Pancreas (tissue), 10 donors: ENCODE data around the gene RAB40C. TPM values are rescaled to one million over a fixed set of nuclear protein-coding genes. Genes with fewer than 3 reads are reported as not detected.

Experiments
- ATAC-seq, 4 donors: fragments of 200-7000 bp; cut with Tn5 transposase; one replicate each; pipeline versions ENCODE4 v1.8.0 to v1.9.1; 2020; ENCODE audit warnings: mild to moderate bottlenecking in 4 of 4, moderate library complexity in 4 of 4
- DNase-seq, 6 donors: peaks; one replicate each; pipeline ENCODE4 v3.0.0-alpha.2; 2020
- FAIRE-seq: peaks from 2 replicates; lab custom pipeline; 2012; peaks lifted over from hg19 to GRCh38; lab: Jason Lieb, UNC
- H3K27ac ChIP-seq, 4 donors: fragments of 200-600 bp; sonication (generic); 1 replicate in 3 of 4; 2 replicates in 1 of 4; pipeline versions ENCODE4 v1.5.0 to v1.8.0; 2020
- H3K27me3 ChIP-seq, 4 donors: fragments of 200-600 bp; one replicate each; pipeline ENCODE4 v1.8.0; 2021
- H3K36me3 ChIP-seq, 3 donors: fragments of 200-600 bp; sonication (generic) in 1 of 3; one replicate each; pipeline versions ENCODE4 v1.5.0 to v1.8.0; 2020 to 2021
- H3K4me1 ChIP-seq, 3 donors: fragments of 200-600 bp; one replicate each; pipeline ENCODE4 v1.8.0; 2021
- H3K4me3 ChIP-seq, 4 donors: fragments of 200-600 bp; sonication (generic) in 2 of 4; one replicate each; pipeline versions ENCODE4 v1.5.0 to v1.8.0; 2020 to 2021
- H3K9me3 ChIP-seq, 4 donors: fragments of 200-600 bp; one replicate each; pipeline ENCODE4 v1.8.0; 2021
- WGBS, 2 donors: extraction: QIAGEN DNeasy Blood & Tissue Kit; methylation state at CpG; one replicate each; pipeline ENCODE4 v1.1.7; 2013; 5-methylcytosine and 5-hydroxymethylcytosine counted together
- intact Hi-C, 3 donors: fragments of 100-400 bp; cut with DNase I; formaldehyde crosslinking; loops; one replicate each; pipeline versions ENCODE4 v1.11.1 to v1.14.2; 2022
- polyA plus RNA-seq, 2 donors: library from polyadenylated mRNA; stranded (reverse); fragments of 200-250 nt; gene quantifications; one replicate each; pipeline ENCODE4 v1.2.3, GENCODE V29; 2013
- total RNA-seq, 6 donors: library from RNA; stranded (reverse); fragmentation: NEBNext Ultra II Directional in 4 of 6; extraction: Animal tissue kit (Norgen Biotek cat#: 25700) in 4 of 6; gene quantifications; one replicate each; pipeline versions ENCODE4 v1.2.1 to v1.2.4, GENCODE V29; 2021 to 2023
- TF ChIP-seq, protein P1 (sequence below), 4 donors: fragments of 200-600 bp; sonication (generic) in 3 of 4; IDR thresholded peaks; one replicate each; pipeline versions ENCODE4 v1.5.0 to v1.8.0; 2021; ENCODE audit warnings: antibody characterized with exemption in 4 of 4
- donor health status: healthy with polysubstance abuse.
- donor health status: DM: no; HTN: no; CAD: no; lungs with moderate emphysema.
- donor health status: DM: no; HTN: no; CAD: no.
- donor health status: control.
- donor health status: control.
- donor health status: Bipolar disorder and iron deficiency.
- donor health status: DM: yes; HTN: yes; CAD: no.
- donor health status: DM: no; HTN: no; CAD: no.
- donor health status: DM: no; HTN: no; CAD: no.
- donor health status: DM: yes; HTN: yes; CAD: no.

RAB40C gene
- total and polyA plus RNA-seq, 8 donors = 19.4 to 71.4 (median 33.8) TPM

DNA sequence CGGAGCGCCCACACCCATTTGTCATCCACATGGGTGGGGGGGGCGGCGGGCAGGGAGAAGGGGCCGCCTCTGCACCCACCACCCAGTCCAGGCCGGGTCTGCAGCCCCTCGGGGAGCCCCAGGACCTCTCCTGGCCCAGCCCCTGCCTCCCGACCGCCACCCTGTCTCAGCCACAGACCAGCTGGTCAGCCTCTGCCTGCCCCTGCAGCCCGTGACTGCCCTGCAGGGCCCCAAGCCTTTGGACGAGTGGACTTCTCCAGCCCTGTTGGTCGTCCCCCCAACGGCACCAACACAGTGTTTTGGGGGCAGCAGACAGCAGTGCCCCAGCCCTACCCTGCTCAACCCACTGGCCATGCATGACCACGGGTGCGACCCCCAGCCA, 28.5 kb upstream of the RAB40C start:
- 20 to 24% methylated on average over 12 to 15 of the region's 15 CpGs for WGBS, 2 donors
- FAIRE-seq = no peak
- Histone ChIP-seq H3K9me3 (no peaks in the 10 kb centered on the region), H3K4me3 (peak overlapping the region in 3 of 4 donors; percentile 12 to 48 (median 39)), H3K27me3 (no peaks in the 10 kb centered on the region), H3K36me3 (no peaks in the 10 kb centered on the region), H3K4me1 (no peaks in the 10 kb centered on the region), H3K27ac (no peak overlapping the region)
- ATAC-seq = peak; percentile 20 to 55 (median 36)
- no peak for DNase-seq
- intact Hi-C loops = no loop called here
- TF ChIP-seq, protein P1, sequence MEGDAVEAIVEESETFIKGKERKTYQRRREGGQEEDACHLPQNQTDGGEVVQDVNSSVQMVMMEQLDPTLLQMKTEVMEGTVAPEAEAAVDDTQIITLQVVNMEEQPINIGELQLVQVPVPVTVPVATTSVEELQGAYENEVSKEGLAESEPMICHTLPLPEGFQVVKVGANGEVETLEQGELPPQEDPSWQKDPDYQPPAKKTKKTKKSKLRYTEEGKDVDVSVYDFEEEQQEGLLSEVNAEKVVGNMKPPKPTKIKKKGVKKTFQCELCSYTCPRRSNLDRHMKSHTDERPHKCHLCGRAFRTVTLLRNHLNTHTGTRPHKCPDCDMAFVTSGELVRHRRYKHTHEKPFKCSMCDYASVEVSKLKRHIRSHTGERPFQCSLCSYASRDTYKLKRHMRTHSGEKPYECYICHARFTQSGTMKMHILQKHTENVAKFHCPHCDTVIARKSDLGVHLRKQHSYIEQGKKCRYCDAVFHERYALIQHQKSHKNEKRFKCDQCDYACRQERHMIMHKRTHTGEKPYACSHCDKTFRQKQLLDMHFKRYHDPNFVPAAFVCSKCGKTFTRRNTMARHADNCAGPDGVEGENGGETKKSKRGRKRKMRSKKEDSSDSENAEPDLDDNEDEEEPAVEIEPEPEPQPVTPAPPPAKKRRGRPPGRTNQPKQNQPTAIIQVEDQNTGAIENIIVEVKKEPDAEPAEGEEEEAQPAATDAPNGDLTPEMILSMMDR (IDR thresholded peaks at IDR 0.05) = no peak

DNA sequence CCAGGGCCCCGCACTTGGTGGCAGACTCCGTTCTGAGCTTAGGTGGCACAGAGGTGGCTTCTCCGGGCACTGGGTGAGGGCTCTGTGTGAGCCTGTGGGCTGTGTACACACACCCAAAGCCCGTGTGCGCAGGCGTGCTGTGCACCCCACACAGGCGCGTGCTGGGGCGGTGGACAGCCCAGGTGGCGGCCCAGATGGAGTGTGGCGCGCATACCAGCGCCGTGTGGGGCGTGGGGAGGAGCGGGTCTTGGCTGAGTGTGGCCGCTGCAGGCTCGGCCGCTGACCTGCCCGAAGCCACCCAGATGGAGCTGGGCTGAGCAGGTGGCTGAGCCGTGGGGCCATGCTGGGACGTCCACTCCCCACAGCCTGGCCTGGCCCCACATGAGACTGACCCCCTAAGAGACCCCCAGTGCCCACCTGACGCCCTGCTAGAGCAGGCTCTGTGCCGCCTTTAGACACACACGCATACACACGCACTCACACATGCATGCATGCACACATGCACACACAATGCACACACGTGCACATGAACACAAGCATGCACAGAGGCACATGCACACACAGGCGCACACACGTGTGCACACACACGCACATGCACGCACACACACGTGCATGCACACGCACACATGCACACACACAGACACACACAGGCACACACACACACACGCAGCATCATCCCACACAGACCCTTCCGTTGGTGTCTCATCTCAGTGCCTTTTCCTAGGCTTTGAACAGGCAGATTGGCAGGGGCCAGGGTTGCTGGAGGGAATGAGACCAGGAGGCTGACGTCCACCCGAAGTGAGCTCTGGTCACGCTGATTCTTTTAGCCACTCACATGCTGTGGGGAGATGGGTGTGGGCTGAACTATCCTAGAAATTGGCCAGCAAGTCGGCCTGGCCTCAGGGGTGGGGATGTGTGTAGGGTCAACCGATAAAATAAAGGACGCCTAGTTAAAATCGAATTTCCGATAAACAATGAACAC, 27.6 kb upstream of the RAB40C start:
- TF ChIP-seq, protein P1 (IDR thresholded peaks at IDR 0.05) = no peak
- intact Hi-C loops = no loop called here
- no peak overlapping the region for H3K27ac ChIP-seq
- FAIRE-seq (no peak), ATAC-seq (no peak), DNase-seq (no peak)
- H3K9me3 ChIP-seq = no peaks in the 10 kb centered on the region
- no peaks in the 10 kb centered on the region for H3K4me1 ChIP-seq
- H3K27me3 ChIP-seq = no peaks in the 10 kb centered on the region
- H3K4me3 ChIP-seq = no peak overlapping the region
- WGBS, 2 donors = 84 to 85% methylated on average over 43 of the region's 43 CpGs
- H3K36me3 ChIP-seq = no peaks in the 10 kb centered on the region

DNA sequence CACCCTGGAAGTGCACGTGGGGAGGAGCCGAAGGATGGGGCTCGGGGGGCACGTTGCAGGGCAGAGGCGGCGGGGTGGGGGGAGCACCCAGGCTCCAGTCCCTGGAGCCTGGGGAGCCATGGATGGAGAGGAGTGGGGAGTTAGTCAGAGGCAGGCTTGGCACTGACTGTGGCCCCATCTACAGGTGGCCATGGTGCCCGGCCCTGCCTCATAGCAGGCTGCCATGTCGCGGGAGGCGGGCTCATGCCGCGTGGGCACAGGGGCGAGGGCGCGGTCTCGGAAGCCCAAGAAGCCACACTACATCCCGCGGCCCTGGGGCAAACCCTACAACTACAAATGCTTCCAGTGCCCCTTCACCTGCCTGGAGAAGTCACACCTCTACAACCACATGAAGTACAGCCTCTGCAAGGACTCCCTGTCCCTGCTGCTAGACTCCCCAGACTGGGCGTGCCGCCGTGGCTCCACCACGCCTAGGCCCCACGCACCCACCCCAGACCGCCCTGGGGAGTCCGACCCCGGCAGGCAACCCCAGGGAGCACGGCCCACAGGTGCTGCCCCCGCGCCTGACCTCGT, 26.7 kb upstream of the RAB40C start:
- Histone ChIP-seq H3K27ac (no peak overlapping the region), H3K36me3 (no peaks in the 10 kb centered on the region), H3K4me1 (no peaks in the 10 kb centered on the region), H3K27me3 (no peaks in the 10 kb centered on the region), H3K4me3 (no peak overlapping the region), H3K9me3 (no peaks in the 10 kb centered on the region)
- ATAC-seq = no peak
- WGBS, 2 donors = 88% methylated on average over 30 of the region's 30 CpGs
- no peak for DNase-seq
- no peak for FAIRE-seq
- intact Hi-C loops = no loop called here
- TF ChIP-seq, protein P1 (IDR thresholded peaks at IDR 0.05) = no peak

GRCh38 chr16:564690-565418, 25.0 kb upstream of the RAB40C start:
- WGBS, 2 donors = 79 to 83% methylated on average over 39 to 42 of the region's 42 CpGs
- intact Hi-C loops = no loop called here
- Histone ChIP-seq H3K36me3 (no peaks in the 10 kb centered on the region), H3K27ac (no peak overlapping the region), H3K9me3 (no peaks in the 10 kb centered on the region), H3K4me3 (no peak overlapping the region), H3K4me1 (peaks cover 0 to 5% (median 3%) of the 10 kb centered on the region in 3 donors), H3K27me3 (no peaks in the 10 kb centered on the region)
- FAIRE-seq = no peak
- TF ChIP-seq, protein P1 (IDR thresholded peaks at IDR 0.05) = no peak
- no peak for ATAC-seq
- DNase-seq = no peak
